Endothelial cell of umbilical vein (primary cell): ENCODE measurements around the gene NCAN. TPM values are rescaled to one million over a fixed set of nuclear protein-coding genes. Genes with fewer than 3 reads are reported as not detected.

Source experiments
- BruUV-seq: library from RNA; stranded (reverse); fragments of 400-500 nt; replicated peaks from 2 replicates; lab custom pipeline; 2021; lab: Mats Ljungman, UMichigan
- CTCF ChIA-PET: fragments of 300-600, 350-600 bp; sonication (Branson Sonifier 250); formaldehyde crosslinking; loops from one replicate; lab custom pipeline; 2021; ENCODE audit warnings: antibody characterized with exemption, inconsistent platforms; lab: Charles Lee
- POLR2A ChIA-PET: fragments of 300-600, 350-600 bp; sonication (Branson Sonifier 250); formaldehyde crosslinking; loops from one replicate; lab custom pipeline; 2021; ENCODE audit warnings: antibody characterized with exemption, inconsistent platforms; lab: Charles Lee
- DNase-seq: peaks from one replicate; pipeline ENCODE4 v3.0.0-alpha.2; 2011; ENCODE audit warnings: low read depth, low spot score
- FAIRE-seq: peaks from 2 replicates; lab custom pipeline; 2011; peaks lifted over from hg19 to GRCh38; lab: Jason Lieb, UNC
- H2AFZ ChIP-seq: 2 replicates; pipeline ENCODE4 v1.6.0; 2012; ENCODE audit warnings: low read depth, low read length, control low read depth, inconsistent platforms
- H3K27ac ChIP-seq: 2 replicates; pipeline ENCODE4 v1.5.1; 2011; ENCODE audit warnings: low read depth, mild to moderate bottlenecking, control low read depth, low read length, moderate library complexity; ENCODE audit not compliant: insufficient read depth
- H3K27me3 ChIP-seq, 2 experiments: 2 replicates each; pipeline versions ENCODE4 v1.6.0 to v1.6.1; 2011; ENCODE audit warnings: low read length in 2 of 2, mixed read lengths in 1 of 2; ENCODE audit not compliant: control insufficient read depth in 2 of 2, insufficient read depth in 2 of 2
- H3K36me3 ChIP-seq, 2 experiments: 2 replicates in 1 of 2; 3 replicates in 1 of 2; pipeline ENCODE4 v1.5.1; 2011; ENCODE audit warnings: low read length in 2 of 2, mild to moderate bottlenecking in 1 of 2, moderate library complexity in 1 of 2; ENCODE audit not compliant: control insufficient read depth in 2 of 2, insufficient read depth in 2 of 2; ENCODE audit errors: extremely low read depth in 1 of 2
- H3K4me1 ChIP-seq: 3 replicates; pipeline ENCODE4 v1.5.1; 2011; ENCODE audit warnings: mild to moderate bottlenecking, low read length; ENCODE audit not compliant: control insufficient read depth, insufficient read depth; ENCODE audit errors: extremely low read depth
- H3K4me2 ChIP-seq: 2 replicates; pipeline ENCODE4 v1.6.1; 2011; ENCODE audit warnings: low read length, control low read depth, mixed read lengths; ENCODE audit not compliant: insufficient read depth
- H3K4me3 ChIP-seq, 3 experiments: fragments of 200-600 bp in 1 of 3; sonication (generic), shearing (Covaris generic) in 1 of 3; replicated peaks in 1 of 3; 2 replicates each; pipeline ENCODE4 v1.5.1; 2011 to 2016; ENCODE audit warnings: control low read depth in 3 of 3, low read length in 3 of 3, mild to moderate bottlenecking in 2 of 3, inconsistent platforms in 1 of 3, low read depth in 1 of 3, moderate library complexity in 1 of 3; ENCODE audit not compliant: insufficient read depth in 1 of 3
- H3K79me2 ChIP-seq: 2 replicates; pipeline ENCODE4 v1.6.0; 2012; ENCODE audit warnings: low read length, inconsistent platforms; ENCODE audit not compliant: control insufficient read depth, insufficient read depth
- H3K9ac ChIP-seq: replicated peaks from 2 replicates; pipeline ENCODE3; 2011; ENCODE audit warnings: low read length, control low read depth; ENCODE audit not compliant: insufficient read depth; ENCODE audit errors: extremely low read depth
- H3K9me1 ChIP-seq: replicated peaks from 3 replicates; pipeline ENCODE4 v1.6.0; 2011; ENCODE audit warnings: mild to moderate bottlenecking, low read length; ENCODE audit not compliant: control insufficient read depth, insufficient read depth; ENCODE audit errors: extremely low read depth
- H3K9me3 ChIP-seq: replicated peaks from 2 replicates; pipeline ENCODE4 v1.5.1; 2012; ENCODE audit warnings: low read length, inconsistent platforms; ENCODE audit not compliant: control insufficient read depth, insufficient read depth
- H4K20me1 ChIP-seq: replicated peaks from 2 replicates; pipeline ENCODE3; 2011; ENCODE audit warnings: mild to moderate bottlenecking, low read length; ENCODE audit not compliant: control insufficient read depth, insufficient read depth; ENCODE audit errors: extremely low read depth
- EZH2 ChIP-seq: IDR thresholded peaks from 2 replicates; pipeline ENCODE4 v1.6.1; 2012; ENCODE audit warnings: borderline replicate concordance, low read depth, mild to moderate bottlenecking, moderate library complexity, low read length, inconsistent platforms; ENCODE audit not compliant: severe bottlenecking
- FOS ChIP-seq: IDR thresholded peaks from 2 replicates; pipeline ENCODE4 v1.6.1; 2011; ENCODE audit warnings: mild to moderate bottlenecking, low read length, moderate library complexity, borderline replicate concordance; ENCODE audit not compliant: insufficient read depth
- GATA2 ChIP-seq: IDR thresholded peaks from 2 replicates; pipeline ENCODE4 v1.7.0; 2011; ENCODE audit warnings: low read depth, mild to moderate bottlenecking, moderate library complexity, mixed read lengths, low read length; ENCODE audit not compliant: insufficient read length, insufficient read depth
- MYC ChIP-seq: IDR thresholded peaks from one replicate; pipeline ENCODE4 v1.6.1; 2011; ENCODE audit warnings: mild to moderate bottlenecking, low read depth, low read length
- POLR2A ChIP-seq: IDR thresholded peaks from 2 replicates; pipeline ENCODE4 v1.6.1; 2012; ENCODE audit warnings: low read depth, mild to moderate bottlenecking, control low read depth, low read length
- POLR2AphosphoS5 ChIP-seq: IDR thresholded peaks from 2 replicates; pipeline ENCODE4 v1.6.1; 2012; ENCODE audit warnings: low read depth, mild to moderate bottlenecking, control low read depth, low read length, moderate library complexity; ENCODE audit not compliant: insufficient read depth
- dilution Hi-C: fragments of 300-500 bp; cut with MboI; formaldehyde crosslinking; loops from one replicate; pipeline ENCODE4 v1.15.0; 2019; ENCODE audit warnings: low sequenced_read_pairs; ENCODE audit not compliant: extremely low pct_ligation_motif_present
- intact Hi-C: fragments of 100-400 bp; cut with micrococcal nuclease; formaldehyde crosslinking; loops from one replicate; pipeline ENCODE4 v1.10.0; 2022
- polyA plus RNA-seq, 4 experiments: library from polyadenylated mRNA; depleted of rRNA in 3 of 4; stranded (reverse) in 3 of 4; unstranded in 1 of 4; fragments of >200 nt; gene quantifications; 2 replicates each; pipeline versions ENCODE4 v1.2.1 to v1.2.3, GENCODE V29; 2011 to 2012; ENCODE audit warnings: missing spikeins in 1 of 4
- total RNA-seq: library from RNA; stranded (reverse); gene quantifications from 2 replicates; pipeline ENCODE4 v1.2.3, GENCODE V29; 2021

NCAN gene
- total and polyA plus RNA-seq, 2 donors (not counting 3 experiments of a cell fraction or from before 2014, with no cell fraction given): not detected

DNA sequence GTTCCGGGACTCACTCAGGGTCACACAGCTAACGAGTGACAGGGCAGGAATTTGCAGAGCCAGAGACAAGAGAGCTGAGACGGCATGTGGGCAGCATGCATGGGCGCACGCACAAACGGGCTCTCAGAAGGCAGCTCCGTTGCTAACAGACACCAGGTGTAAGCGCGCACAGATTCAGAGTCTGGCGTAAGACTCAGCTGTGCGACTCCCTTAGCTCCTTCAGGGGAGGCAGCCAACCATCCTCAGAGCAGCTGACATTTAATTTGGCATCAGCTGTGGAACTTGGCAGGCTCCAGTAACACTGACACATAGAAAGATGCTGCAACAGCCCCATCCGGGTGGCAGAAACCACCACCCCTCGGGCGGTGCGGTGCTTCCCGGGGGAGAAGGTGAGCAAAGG lies 68.8 kb downstream of the NCAN start:
- Histone ChIP-seq H2AFZ (no peak overlapping the region), H4K20me1 (no peaks in the 10 kb centered on the region), H3K9me1 (no peaks in the 10 kb centered on the region), H3K9me3 (no peaks in the 10 kb centered on the region), H3K4me1 (no peaks in the 10 kb centered on the region), H3K4me2 (no peak overlapping the region), H3K36me3 (peaks cover 5 to 34% of the 10 kb centered on the region in 2 experiments), H3K27ac (no peak overlapping the region), H3K27me3 (no peaks in the 10 kb centered on the region), H3K4me3 (no peak overlapping the region), H3K79me2 (no peaks in the 10 kb centered on the region), H3K9ac (no peak overlapping the region)
- TF ChIP-seq POLR2A: no peak
- no peak for TF ChIP-seq MYC
- no peak for TF ChIP-seq EZH2
- TF ChIP-seq GATA2: no peak
- no peak for TF ChIP-seq POLR2AphosphoS5
- DNase-seq (no peak), FAIRE-seq (no peak)
- ChIA-PET CTCF (no interaction called here), POLR2A (no interaction called here)
- no TSS peak for BruUV-seq
- dilution Hi-C loops (no loop called here), intact Hi-C loops (no loop called here)

DNA sequence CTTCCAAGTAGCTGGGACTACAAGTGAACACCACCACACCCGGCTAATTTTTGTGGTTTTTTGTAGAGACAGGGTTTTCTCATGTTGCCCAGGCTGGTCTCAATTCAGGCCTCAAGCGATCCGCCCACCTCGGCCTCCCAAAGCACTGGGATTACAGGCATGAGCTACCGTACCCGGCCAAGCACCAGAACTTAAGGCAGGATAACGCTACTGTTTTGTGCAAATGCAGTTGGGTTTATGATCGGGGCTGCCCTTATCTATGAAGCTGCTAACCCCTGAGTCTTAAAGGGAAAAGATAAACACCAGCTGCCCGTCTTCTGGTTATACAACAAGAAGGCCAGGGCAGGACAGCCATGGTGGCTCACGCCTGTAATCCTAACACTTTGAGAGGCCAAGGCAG lies 73.9 kb downstream of the NCAN start:
- Histone ChIP-seq H2AFZ (no peak overlapping the region), H3K27ac (no peak overlapping the region), H3K4me1 (no peaks in the 10 kb centered on the region), H3K36me3 (peaks cover 3 to 4% of the 10 kb centered on the region in 2 experiments), H3K4me3 (no peak overlapping the region), H3K4me2 (no peak overlapping the region), H3K9me1 (no peaks in the 10 kb centered on the region), H3K27me3 (no peaks in the 10 kb centered on the region), H3K9ac (no peak overlapping the region), H3K9me3 (no peaks in the 10 kb centered on the region), H3K79me2 (no peaks in the 10 kb centered on the region), H4K20me1 (no peaks in the 10 kb centered on the region)
- no peak for TF ChIP-seq FOS
- CTCF ChIA-PET: interaction anchor here (1.2 kb wide), 1 partner anchor 10 kb away, joined by 3 read pairs; no protein-coding TSS in a partner anchor
- dilution Hi-C loops (no loop called here), intact Hi-C loops (no loop called here)
- BruUV-seq: no TSS peak
- POLR2A ChIA-PET: no interaction called here
- no peak for DNase-seq
- FAIRE-seq: no peak
